GM23338 (cell line): ENCODE data around the gene KAT2B. TPM values are rescaled to one million over a fixed set of nuclear protein-coding genes. Genes with fewer than 3 reads are reported as not detected.

ENCODE experiments used
- ATAC-seq: fragments of 200-7000 bp; cut with Tn5 transposase; 3 replicates; pipeline ENCODE4 v1.9.1; 2020
- DNase-seq: peaks from one replicate; pipeline ENCODE4 v3.0.0-alpha.2; 2015; ENCODE audit warnings: low spot score
- H2AFZ ChIP-seq: fragments of 200-600 bp; sonication (generic); 2 replicates; pipeline ENCODE4 v1.8.0; 2016; ENCODE audit warnings: antibody characterized with exemption, mild to moderate bottlenecking, moderate library complexity
- H3F3A ChIP-seq: fragments of 200-600 bp; sonication (generic); replicated peaks from 2 replicates; pipeline ENCODE4 v1.8.0; 2017; ENCODE audit warnings: antibody characterized with exemption, mixed run types, low read depth
- H3K27ac ChIP-seq: fragments of 200-600 bp; sonication (generic); 2 replicates; pipeline ENCODE4 v1.6.1; 2016; ENCODE audit warnings: low read depth
- H3K27me3 ChIP-seq: fragments of 200-600 bp; sonication (generic); 2 replicates; pipeline ENCODE4 v1.8.0; 2016; ENCODE audit warnings: mild to moderate bottlenecking, mixed run types, moderate library complexity; ENCODE audit not compliant: insufficient read depth
- H3K36me3 ChIP-seq: fragments of 200-600 bp; sonication (generic); 2 replicates; pipeline ENCODE4 v1.8.0; 2016; ENCODE audit warnings: mild to moderate bottlenecking; ENCODE audit not compliant: insufficient read depth
- H3K4me1 ChIP-seq: fragments of 200-600 bp; sonication (generic); 2 replicates; pipeline ENCODE4 v1.8.0; 2016; ENCODE audit warnings: mild to moderate bottlenecking, moderate library complexity; ENCODE audit not compliant: insufficient read depth
- H3K4me2 ChIP-seq: fragments of 200-600 bp; sonication (generic); 2 replicates; pipeline ENCODE4 v1.7.1; 2017; ENCODE audit warnings: mixed run types
- H3K4me3 ChIP-seq: fragments of 200-600 bp; sonication (generic); 2 replicates; pipeline ENCODE4 v1.6.1; 2016; ENCODE audit warnings: mixed run types
- H3K79me2 ChIP-seq: fragments of 200-600 bp; sonication (generic); replicated peaks from 2 replicates; pipeline ENCODE4 v1.8.0; 2017; ENCODE audit warnings: mild to moderate bottlenecking; ENCODE audit not compliant: insufficient read depth
- H3K9me2 ChIP-seq: fragments of 200-600 bp; sonication (generic); 2 replicates; pipeline ENCODE4 v1.8.0; 2017; ENCODE audit not compliant: insufficient read depth
- H4K20me1 ChIP-seq: fragments of 200-600 bp; sonication (generic); replicated peaks from 2 replicates; pipeline ENCODE4 v1.8.0; 2017; ENCODE audit warnings: mild to moderate bottlenecking; ENCODE audit not compliant: insufficient read depth
- H3K27ac Mint-ChIP-seq: 2 replicates; pipeline ENCODE4 v1.8.0; 2020; ENCODE audit warnings: inconsistent platforms, mild to moderate bottlenecking, moderate library complexity, mixed read lengths
- H3K27me3 Mint-ChIP-seq: 3 replicates; pipeline ENCODE4 v1.8.0; 2022; ENCODE audit warnings: low read depth, mild to moderate bottlenecking, moderate library complexity, mixed read lengths, inconsistent platforms; ENCODE audit not compliant: insufficient read depth, poor library complexity
- H3K36me3 Mint-ChIP-seq: 3 replicates; pipeline ENCODE4 v1.8.0; 2021; ENCODE audit warnings: low read depth, mild to moderate bottlenecking, inconsistent platforms, moderate library complexity, mixed read lengths
- H3K4me1 Mint-ChIP-seq: 3 replicates; pipeline ENCODE4 v1.8.0; 2020; ENCODE audit warnings: mild to moderate bottlenecking, inconsistent platforms, mixed read lengths
- H3K4me3 Mint-ChIP-seq: 3 replicates; pipeline ENCODE4 v1.8.0; 2021; ENCODE audit warnings: moderate library complexity, mild to moderate bottlenecking, inconsistent platforms, mixed read lengths
- H3K9me3 Mint-ChIP-seq: 3 replicates; pipeline ENCODE4 v1.8.0; 2020; ENCODE audit warnings: moderate library complexity, mild to moderate bottlenecking, inconsistent platforms, mixed read lengths
- CTCF ChIP-seq, 2 experiments: fragments of 200-600 bp in 1 of 2; sonication (generic) in 1 of 2; conservative IDR thresholded peaks; 2 replicates each; pipeline versions ENCODE4 v1.5.1 to v1.6.1; 2016 to 2017; ENCODE audit warnings: antibody characterized with exemption in 2 of 2, low read depth in 2 of 2, mild to moderate bottlenecking in 2 of 2, moderate library complexity in 1 of 2
- EZH2 ChIP-seq: fragments of 200-600 bp; sonication (generic); IDR thresholded peaks from one replicate; pipeline ENCODE4 v1.8.0; 2017; ENCODE audit warnings: antibody characterized with exemption, mild to moderate bottlenecking, low read depth; ENCODE audit not compliant: unreplicated experiment
- POLR2AphosphoS5 ChIP-seq: IDR thresholded peaks from 2 replicates; pipeline ENCODE4 v1.6.1; 2016; ENCODE audit warnings: antibody characterized with exemption, low read depth
- STAT1 ChIP-seq: IDR thresholded peaks from one replicate; pipeline ENCODE4 v1.6.1; 2016; ENCODE audit warnings: antibody characterized with exemption; ENCODE audit not compliant: unreplicated experiment
- ZNF114 ChIP-seq: fragments of 250-450 bp; sonication (Bioruptor Pico); IDR thresholded peaks from 2 replicates; pipeline ENCODE4 v1.5.0; 2020; ENCODE audit warnings: mild to moderate bottlenecking, moderate library complexity
- ZNF331 ChIP-seq: fragments of 250-450 bp; sonication (Bioruptor Pico); IDR thresholded peaks from 2 replicates; pipeline ENCODE4 v1.5.0; 2020; ENCODE audit warnings: low read depth, mild to moderate bottlenecking, moderate library complexity
- ZNF462 ChIP-seq: fragments of 250-450 bp; sonication (Bioruptor Pico); IDR thresholded peaks from 2 replicates; pipeline ENCODE4 v1.5.0; 2020; ENCODE audit warnings: mild to moderate bottlenecking, moderate library complexity
- polyA plus RNA-seq: library from polyadenylated mRNA; unstranded; fragments of >200 nt; fragmentation: Nextera tagmentation; extraction: Ambion mirVana; gene quantifications from 2 replicates; pipeline ENCODE4 v1.2.1, GENCODE V29; 2016
- total RNA-seq: library from RNA; depleted of rRNA; stranded (reverse); fragments of >200 nt; shearing (Covaris generic); gene quantifications from 2 replicates; pipeline ENCODE4 v1.2.3, GENCODE V29; 2014

KAT2B gene
- total and polyA plus RNA-seq, 2 experiments from 2014 or later: 1.3 to 4.4 TPM

GRCh38 chr3:20066079-20066478, 25.8 kb downstream of the KAT2B start (continued):
- TF ChIP-seq ZNF462 (CRISPR knock-in tag) (no peak), POLR2AphosphoS5 (no peak), ZNF114 (CRISPR knock-in tag) (no peak), EZH2 (no peak), ZNF331 (no peak)

GRCh38 chr3:20066850-20067617, 26.8 kb downstream of the KAT2B start:
- Mint-ChIP-seq H3K27ac (no peak overlapping the region), H3K4me3 (no peak overlapping the region), H3K36me3 (no peaks in the 10 kb centered on the region), H3K27me3 (peaks cover 17% of the 10 kb centered on the region), H3K4me1 (peaks cover 12% of the 10 kb centered on the region; the same call in 2 of the 3 replicates), H3K9me3 (no peaks in the 10 kb centered on the region; the same call in 2 of the 3 replicates)
- TF ChIP-seq ZNF331 (no peak), STAT1 (no peak), CTCF (conservative IDR thresholded peaks at IDR 0.05; ENCODE audit: low read depth in 2 of 2) (no peak)
- Histone ChIP-seq H3K9me2 (no peaks in the 10 kb centered on the region), H3K79me2 (no peaks in the 10 kb centered on the region), H3K4me2 (no peak overlapping the region), H2AFZ (no peak overlapping the region), H3K27ac (no peak overlapping the region), H3F3A (no peaks in the 10 kb centered on the region), H4K20me1 (no peaks in the 10 kb centered on the region; the same call in 1 of the 2 replicates), H3K4me1 (peaks cover 6% of the 10 kb centered on the region; the same call in 1 of the 2 replicates), H3K27me3 (peaks cover 28% of the 10 kb centered on the region), H3K36me3 (no peaks in the 10 kb centered on the region), H3K4me3 (no peak overlapping the region)
- no peak for DNase-seq
- no peak for ATAC-seq
